Measurements from ENCODE around the gene ROR1. TPM values are rescaled to one million over a fixed set of nuclear protein-coding genes. Genes with fewer than 3 reads are reported as not detected.
A peak's percentile ranks its signal among the peaks of the same experiment; 100 is the strongest.

The ROR1 gene
- total RNA-seq, 2 donors from 2014 or later = 0.25 TPM; not detected in 1

DNA sequence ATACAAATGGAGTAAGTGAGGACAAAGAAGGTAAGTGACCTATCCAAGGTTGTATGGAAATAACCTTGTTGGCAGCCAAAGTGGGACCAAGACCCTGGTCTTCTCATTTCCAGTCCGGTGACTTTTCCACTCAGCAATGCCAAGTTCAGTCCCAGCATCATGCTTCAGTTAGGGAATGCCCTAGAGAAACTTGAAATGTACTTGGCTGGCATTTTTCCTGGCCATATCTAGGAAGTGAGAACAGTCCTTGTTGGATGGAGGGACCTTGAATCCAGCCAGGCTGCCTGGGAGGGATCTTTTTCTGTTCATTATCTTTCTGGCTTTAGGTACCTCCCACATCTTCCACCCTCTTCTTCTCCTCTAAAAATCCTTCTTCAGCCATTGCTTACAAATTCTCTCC lies 352.8 kb downstream of the ROR1 start:
- no peak for DNase-seq (ENCODE audit: low spot score in 2 of 2)
- ATAC-seq = no peak
- Mint-ChIP-seq H3K27ac (no peak overlapping the region), H3K36me3 (no peaks in the 10 kb centered on the region), H3K9me3 (no peaks in the 10 kb centered on the region)

DNA sequence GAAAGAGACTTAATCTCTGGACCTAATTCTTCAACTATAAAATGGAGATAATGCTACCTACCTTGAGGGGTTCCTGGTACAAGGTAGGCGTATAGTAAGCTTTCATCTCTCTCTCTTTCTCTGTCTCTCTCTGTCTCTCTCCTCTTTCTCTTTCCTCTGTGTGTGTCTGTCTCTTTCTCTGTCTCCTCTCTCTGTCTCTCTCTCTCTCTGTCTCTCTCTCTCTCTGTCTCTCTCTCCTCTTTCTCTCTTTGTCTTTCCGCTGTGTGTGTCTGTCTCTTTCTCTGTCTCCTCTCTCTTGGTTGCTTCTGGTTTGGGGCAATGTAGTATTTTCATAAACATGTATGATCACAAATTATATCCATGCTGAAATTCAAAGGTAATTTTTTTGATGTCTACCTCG lies 353.5 kb downstream of the ROR1 start:
- no peak for ATAC-seq
- no peaks in the 10 kb centered on the region for H3K36me3 Mint-ChIP-seq
- DNase-seq (ENCODE audit: low spot score in 2 of 2) = no peak
- no peak overlapping the region for H3K27ac Mint-ChIP-seq
- H3K9me3 Mint-ChIP-seq = no peaks in the 10 kb centered on the region

DNA sequence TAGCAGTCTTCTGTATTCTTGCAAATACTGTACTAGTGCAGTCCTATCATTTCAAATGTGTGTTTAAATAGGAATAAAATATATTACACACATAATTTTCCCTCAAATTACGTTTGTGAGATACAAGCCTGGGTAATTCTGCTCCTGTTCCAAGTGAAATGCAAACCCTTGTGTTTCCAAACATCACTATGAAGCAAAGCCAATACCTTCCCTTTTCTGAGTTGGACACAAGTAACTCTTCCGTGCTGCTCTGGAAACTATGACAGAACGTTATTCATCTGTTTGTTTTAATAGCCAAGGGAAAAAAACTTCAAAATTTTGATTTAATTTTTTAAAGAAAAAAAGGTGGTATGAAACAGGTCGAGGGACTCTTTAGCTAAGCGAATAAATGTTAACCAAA lies 355.9 kb downstream of the ROR1 start:
- no peak overlapping the region for H3K27ac Mint-ChIP-seq
- no peak for DNase-seq (ENCODE audit: low spot score in 2 of 2)
- no peak for ATAC-seq
- no peaks in the 10 kb centered on the region for H3K9me3 Mint-ChIP-seq
- H3K36me3 Mint-ChIP-seq = no peaks in the 10 kb centered on the region

DNA sequence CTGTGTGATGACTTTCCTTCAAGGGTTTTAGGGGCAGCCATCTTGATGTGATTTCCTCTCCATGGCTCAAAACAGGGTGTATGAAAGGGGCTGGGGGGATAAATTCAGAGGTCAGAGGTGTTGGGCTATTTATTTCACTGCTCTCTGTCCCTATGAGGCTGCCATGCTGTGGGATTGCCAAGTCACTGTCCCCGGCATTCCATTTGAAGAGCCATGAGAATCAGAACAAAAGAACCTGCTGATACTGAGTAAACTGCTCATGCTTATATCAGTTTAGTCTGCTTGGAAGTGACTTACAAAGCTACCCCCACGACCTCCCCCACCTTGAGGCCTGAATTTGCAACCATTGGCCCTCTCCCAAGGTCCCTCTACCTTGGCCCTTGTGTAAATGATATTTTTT lies 357.3 kb downstream of the ROR1 start:
- no peaks in the 10 kb centered on the region for H3K36me3 Mint-ChIP-seq
- ATAC-seq (no peak), DNase-seq (ENCODE audit: low spot score in 2 of 2) (no peak)
- no peaks in the 10 kb centered on the region for H3K9me3 Mint-ChIP-seq
- no peak overlapping the region for H3K27ac Mint-ChIP-seq

DNA sequence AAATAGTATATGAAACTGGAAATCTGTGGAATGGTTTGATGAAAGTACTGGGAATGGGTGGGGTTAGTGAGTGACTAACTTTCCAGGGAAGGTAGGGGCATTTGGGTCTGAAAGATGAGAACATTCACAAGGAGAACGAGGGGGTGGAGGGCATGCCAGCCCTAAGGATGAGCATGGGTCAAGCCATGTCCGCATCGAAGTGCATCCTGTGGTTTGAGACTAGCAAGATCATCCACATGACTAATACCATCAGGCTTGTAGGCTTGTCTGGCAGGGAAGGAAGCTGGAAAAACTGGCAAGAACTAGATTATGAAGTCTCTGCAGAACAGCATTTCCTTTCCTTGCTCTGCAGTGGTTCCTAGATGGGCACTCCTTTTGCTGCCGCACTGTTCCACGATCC lies 359.2 kb downstream of the ROR1 start:
- Mint-ChIP-seq H3K9me3 (no peaks in the 10 kb centered on the region), H3K27ac (no peak overlapping the region), H3K36me3 (no peaks in the 10 kb centered on the region)
- ATAC-seq (no peak), DNase-seq (ENCODE audit: low spot score in 2 of 2) (no peak)

DNA sequence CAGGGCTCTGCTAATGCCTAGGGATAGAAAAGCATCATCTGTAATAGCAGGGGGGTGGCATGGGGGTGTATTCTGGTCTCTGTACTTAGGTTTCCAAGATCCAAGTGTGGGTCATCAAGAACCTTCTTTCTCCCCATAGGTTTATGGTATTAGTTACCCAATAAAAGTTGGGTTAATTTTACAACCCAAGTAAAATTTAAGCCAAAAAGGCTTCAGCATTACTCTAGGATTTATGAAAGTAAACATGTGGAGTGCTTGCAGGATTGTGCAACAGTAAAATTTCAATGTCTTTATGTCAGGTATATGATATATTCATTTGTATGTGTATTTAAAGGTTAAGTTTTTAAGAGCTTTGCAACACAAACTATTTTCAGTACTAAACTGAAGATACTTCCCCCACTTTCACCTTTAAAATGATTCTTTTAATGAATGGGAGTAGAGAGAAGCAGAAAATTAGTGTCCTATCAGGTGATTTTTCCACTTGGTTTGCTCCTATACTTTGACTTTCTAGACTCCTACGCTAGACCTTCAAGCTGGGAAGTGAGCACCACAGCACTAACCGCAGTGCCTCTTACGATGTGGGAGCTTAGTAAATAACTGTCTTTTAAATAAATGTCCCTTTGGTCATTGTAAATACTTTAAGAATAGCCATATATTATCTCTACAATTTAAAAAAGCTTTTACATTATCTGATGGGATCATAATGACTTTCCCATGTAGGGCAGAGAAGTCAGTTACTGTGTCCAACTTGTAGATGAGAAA lies 361.8 kb downstream of the ROR1 start:
- no peak overlapping the region for H3K27ac Mint-ChIP-seq
- no peaks in the 10 kb centered on the region for H3K36me3 Mint-ChIP-seq
- DNase-seq (ENCODE audit: low spot score in 2 of 2) (no peak), ATAC-seq (no peak)
- H3K9me3 Mint-ChIP-seq = no peaks in the 10 kb centered on the region

DNA sequence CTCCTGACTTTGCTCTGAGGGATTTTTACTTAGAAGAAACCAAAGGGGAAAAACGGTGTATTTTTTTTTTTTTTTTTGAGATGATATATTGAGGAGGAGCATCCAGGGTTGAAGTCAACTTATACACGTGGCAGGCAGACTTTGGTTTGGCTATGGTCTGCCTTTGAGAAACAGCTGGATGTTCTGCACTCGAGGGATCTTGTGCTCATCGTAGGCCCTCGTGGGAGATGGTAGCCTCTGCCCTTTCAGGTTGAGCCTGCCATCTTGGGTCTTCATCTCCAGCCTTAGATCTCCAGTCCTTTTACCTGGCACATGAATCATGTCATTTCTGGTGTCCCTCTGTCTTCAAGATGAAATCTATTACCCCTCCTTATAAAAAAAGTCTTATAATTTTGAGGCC lies 362.5 kb downstream of the ROR1 start:
- Mint-ChIP-seq H3K27ac (no peak overlapping the region), H3K9me3 (no peaks in the 10 kb centered on the region), H3K36me3 (no peaks in the 10 kb centered on the region)
- DNase-seq (ENCODE audit: low spot score in 2 of 2) (no peak), ATAC-seq (no peak)

DNA sequence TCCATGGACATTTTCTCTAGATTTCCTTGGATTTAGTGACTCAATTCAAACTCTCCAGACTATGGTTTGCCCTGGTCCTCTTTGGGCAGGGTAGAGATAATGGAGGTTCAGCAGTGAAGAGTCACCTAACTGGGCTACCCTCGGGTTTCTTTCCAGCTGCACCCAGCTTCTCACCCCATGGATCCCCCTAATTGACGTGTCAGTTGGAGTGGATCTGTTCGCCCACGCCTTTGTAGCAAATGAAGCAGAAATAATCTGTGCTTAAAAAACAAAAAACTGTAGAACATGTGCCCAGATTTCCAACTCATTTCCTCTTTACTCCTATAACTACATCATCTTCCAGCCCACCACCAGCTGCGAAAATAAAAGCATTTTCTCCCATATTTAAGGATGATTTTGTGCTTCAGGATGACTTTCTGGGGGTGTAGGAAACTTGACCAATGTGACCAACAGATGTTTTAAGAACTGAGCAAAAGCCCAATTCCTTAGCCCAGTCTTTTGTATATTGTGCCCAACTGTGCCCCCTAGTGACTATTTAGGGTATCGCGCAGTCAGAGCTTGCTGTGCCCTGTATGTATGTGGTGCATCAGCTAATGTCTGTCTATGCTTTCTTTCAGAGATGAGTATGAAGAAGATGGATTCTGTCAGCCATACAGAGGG lies 363.1 kb downstream of the ROR1 start:
- H3K36me3 Mint-ChIP-seq = no peaks in the 10 kb centered on the region
- DNase-seq (ENCODE audit: low spot score in 2 of 2) (peak; percentile 57 to 74), ATAC-seq (peak; percentile 70 to 74)
- no peaks in the 10 kb centered on the region for H3K9me3 Mint-ChIP-seq
- no peak overlapping the region for H3K27ac Mint-ChIP-seq

DNA sequence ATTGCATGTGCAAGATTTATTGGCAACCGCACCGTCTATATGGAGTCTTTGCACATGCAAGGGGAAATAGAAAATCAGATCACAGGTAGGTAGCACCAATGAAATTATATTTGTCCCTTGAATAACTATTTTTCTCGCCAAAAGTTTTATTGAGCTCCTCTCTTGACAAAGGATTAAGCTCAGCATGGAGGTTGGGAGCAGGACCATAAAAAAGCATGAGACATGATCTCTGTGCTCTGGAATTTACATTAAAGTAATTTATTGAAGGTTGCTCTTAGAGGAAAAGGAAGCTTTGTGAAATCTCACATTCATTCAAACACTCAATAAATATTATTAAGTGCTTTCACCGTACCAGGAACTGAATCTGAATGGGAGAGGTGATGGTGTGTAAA lies 363.6 kb downstream of the ROR1 start:
- Mint-ChIP-seq H3K27ac (no peak overlapping the region), H3K9me3 (no peaks in the 10 kb centered on the region), H3K36me3 (no peaks in the 10 kb centered on the region)
- no peak for DNase-seq (ENCODE audit: low spot score in 2 of 2)
- ATAC-seq = peak in 1 of 2 donors; percentile 13

DNA sequence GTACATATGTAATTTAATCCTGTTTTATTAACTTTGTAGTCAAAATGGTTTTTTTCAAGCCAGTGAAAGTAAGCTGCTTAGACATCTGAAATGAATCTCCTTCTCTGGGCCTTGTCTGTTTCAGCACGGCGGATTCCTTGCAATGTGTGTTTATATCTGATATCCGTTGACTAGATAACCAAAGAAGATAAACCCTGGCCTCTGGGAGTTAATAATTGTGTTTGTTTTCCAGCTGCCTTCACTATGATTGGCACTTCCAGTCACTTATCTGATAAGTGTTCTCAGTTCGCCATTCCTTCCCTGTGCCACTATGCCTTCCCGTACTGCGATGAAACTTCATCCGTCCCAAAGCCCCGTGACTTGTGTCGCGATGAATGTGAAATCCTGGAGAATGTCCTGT lies 366.1 kb downstream of the ROR1 start:
- Mint-ChIP-seq H3K27ac (no peak overlapping the region), H3K36me3 (no peaks in the 10 kb centered on the region), H3K9me3 (no peaks in the 10 kb centered on the region)
- no peak for ATAC-seq
- DNase-seq (ENCODE audit: low spot score in 2 of 2) = no peak

DNA sequence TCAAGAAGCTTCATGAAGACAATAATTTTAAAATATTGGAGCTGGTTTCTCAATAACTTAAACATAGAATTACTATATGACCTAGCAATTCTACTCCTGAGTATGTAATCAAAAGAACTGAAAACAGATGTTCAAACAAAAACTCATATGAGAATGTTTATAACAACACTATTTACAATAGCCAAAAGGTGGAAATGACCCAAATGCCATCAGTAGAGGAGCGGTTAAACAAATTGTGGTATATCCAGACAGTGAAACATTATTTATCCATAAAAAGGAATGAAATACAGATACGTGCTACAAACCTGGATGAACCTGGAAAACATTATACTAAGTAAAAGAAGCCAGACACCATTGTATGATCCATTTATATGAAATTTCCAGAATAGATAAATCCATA lies 366.8 kb downstream of the ROR1 start:
- H3K36me3 Mint-ChIP-seq = no peaks in the 10 kb centered on the region
- no peak overlapping the region for H3K27ac Mint-ChIP-seq
- no peak for ATAC-seq
- no peaks in the 10 kb centered on the region for H3K9me3 Mint-ChIP-seq
- DNase-seq (ENCODE audit: low spot score in 2 of 2) = no peak

DNA sequence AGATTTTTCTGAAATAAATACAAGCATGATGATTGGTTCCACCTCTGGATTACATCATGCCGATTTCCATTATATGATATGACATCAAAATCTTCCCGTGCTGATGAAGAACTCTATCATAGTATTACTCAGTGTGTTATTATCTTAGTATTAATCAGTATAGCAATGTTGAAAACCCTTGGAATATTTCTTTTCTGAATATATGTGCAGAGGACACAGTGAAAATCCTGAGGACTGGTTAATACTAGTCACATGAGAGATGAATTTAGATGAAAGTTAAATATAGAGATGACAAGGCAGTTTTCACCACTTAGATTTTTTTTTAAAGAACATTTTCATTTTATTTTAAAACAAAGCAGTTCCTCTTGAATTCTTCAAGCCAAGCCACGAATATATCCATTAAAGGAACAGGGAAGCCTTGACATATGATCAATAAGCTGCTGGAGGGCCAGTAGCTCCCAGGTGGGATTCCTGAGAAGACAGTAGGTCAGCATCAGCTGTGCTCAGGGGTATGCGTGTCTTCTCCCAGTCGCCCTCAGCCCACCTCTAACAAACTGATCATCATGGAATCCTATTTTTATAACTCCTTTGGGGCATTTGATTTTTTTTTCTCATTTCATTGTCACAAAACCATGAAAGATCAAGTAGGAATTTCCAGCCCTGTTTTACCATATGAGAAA lies 373.4 kb downstream of the ROR1 start:
- Mint-ChIP-seq H3K9me3 (no peaks in the 10 kb centered on the region), H3K36me3 (no peaks in the 10 kb centered on the region), H3K27ac (no peak overlapping the region)
- DNase-seq (ENCODE audit: low spot score in 2 of 2) (no peak), ATAC-seq (no peak)

DNA sequence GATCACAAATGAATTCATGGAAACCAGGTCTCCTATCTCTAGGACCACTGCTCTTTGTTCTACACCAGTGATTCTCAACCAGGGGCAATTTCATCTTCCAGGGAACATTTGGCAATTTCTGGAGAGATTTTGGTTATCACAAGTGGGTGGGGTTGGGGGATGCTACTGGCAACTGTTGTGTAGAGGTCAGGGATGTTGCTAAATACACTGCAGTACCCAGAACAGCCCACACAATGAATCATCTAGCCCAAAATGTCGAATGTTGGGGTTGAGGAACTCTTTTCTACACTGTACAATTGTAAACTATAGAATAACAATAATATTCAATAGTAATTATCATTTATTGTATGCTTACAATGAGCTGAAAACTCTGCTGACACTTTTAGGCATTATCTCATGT lies 373.9 kb downstream of the ROR1 start:
- no peak for DNase-seq (ENCODE audit: low spot score in 2 of 2)
- ATAC-seq = no peak
- Mint-ChIP-seq H3K27ac (no peak overlapping the region), H3K36me3 (no peaks in the 10 kb centered on the region), H3K9me3 (no peaks in the 10 kb centered on the region)

DNA sequence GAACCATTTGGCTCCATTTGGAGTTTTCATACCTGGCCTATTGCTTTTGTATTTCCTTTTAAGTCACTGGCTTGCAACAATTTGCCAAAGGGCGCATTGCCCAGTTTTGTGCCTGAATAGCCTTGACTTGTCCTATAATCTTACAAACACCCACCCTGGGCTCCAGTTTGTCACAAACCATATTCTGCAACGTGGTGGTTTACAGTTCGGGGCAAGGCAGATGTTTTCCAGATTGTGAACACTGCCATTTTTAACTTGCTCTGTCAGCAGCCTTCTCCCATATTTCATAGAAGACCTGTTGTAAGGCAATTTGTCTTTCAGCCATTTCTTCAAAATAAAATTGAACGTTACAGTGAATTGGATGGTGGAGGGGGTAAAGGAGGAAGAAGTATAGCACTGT lies 376.4 kb downstream of the ROR1 start:
- ATAC-seq (no peak), DNase-seq (ENCODE audit: low spot score in 2 of 2) (no peak)
- no peaks in the 10 kb centered on the region for H3K9me3 Mint-ChIP-seq
- no peak overlapping the region for H3K27ac Mint-ChIP-seq
- H3K36me3 Mint-ChIP-seq = no peaks in the 10 kb centered on the region

DNA sequence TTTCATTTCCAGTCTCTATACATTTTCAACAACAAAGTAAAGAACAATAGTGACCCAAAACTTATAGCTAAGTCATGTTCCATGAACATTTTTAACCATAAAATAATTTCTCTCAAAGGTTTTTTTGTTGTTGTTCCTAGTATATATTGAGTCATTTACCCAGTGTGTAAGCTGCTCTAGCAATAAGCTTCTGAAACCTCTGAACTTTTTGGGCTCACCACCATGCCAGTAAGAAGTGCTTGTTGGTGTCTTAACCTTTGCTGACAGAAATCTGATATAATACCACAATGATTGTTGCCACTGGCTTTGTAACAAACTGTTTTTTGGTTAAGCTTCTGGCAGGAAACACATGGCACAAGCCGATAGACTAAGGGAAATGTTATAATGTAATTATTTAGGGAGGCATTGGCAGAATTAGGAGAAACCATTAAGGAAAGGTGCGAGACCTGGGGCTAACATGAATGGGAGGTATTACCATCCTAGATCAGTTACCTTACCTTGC lies 377.0 kb downstream of the ROR1 start:
- ATAC-seq (no peak), DNase-seq (ENCODE audit: low spot score in 2 of 2) (no peak)
- Mint-ChIP-seq H3K9me3 (no peaks in the 10 kb centered on the region), H3K27ac (no peak overlapping the region), H3K36me3 (no peaks in the 10 kb centered on the region)

DNA sequence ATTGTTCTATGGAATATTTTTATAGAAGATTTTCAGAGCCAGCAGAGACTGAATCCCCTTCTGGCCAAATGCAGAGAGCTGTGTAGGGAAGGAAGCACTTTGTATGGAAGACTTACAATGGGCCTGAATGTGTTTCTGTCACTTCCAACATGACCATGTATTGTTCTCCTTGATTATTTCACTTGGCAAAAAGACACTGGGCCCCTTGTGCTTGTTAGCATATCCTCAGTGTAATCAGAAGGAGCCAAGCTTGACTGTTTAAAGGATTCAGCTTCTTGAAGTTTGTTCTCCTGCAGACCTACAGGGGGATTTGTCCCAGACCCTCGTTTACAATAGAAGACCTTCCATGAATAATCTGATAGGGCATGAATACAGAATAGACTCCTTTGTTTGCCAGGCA lies 381.5 kb downstream of the ROR1 start:
- Mint-ChIP-seq H3K36me3 (no peaks in the 10 kb centered on the region), H3K27ac (no peak overlapping the region), H3K9me3 (no peaks in the 10 kb centered on the region)
- DNase-seq (ENCODE audit: low spot score in 2 of 2) (no peak), ATAC-seq (no peak)

DNA sequence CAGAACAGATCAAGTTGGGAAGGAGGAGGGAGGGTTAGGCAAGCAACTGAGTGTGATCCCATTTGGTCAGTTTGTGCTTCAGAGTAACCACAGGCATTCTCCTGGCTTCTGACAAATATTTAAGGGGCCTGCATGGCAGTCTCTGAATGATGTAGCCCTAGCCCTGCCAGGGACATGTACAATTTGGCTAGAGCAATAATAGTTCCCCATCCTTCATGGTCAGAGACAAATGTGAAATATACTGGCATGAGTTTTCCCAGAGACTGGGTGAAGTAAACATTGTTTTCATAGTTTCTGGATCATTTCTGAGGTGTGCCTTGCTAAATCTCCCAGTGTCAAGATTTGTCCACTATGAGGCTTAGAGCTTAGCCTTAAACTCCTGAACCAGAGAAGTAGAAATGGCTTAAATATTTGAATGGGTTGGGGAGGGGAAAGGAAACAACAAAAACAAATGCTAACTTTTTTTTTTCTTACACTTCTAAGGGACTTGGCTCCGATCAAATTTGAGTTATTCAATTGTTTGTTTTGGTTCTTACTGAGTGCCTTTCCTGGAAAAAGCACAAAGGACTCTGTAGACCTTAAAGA lies 387.6 kb downstream of the ROR1 start:
- DNase-seq (ENCODE audit: low spot score in 2 of 2) = no peak
- Mint-ChIP-seq H3K27ac (no peak overlapping the region), H3K36me3 (no peaks in the 10 kb centered on the region), H3K9me3 (no peaks in the 10 kb centered on the region)
- no peak for ATAC-seq
